Measurements from ENCODE around the gene ZNF787. TPM values are rescaled to one million over a fixed set of nuclear protein-coding genes. Genes with fewer than 3 reads are reported as not detected.
A peak's percentile ranks its signal among the peaks of the same experiment; 100 is the strongest.

Gene ZNF787
- total RNA-seq, 1 experiment from 2014 or later, result 43.8 TPM

GRCh38 chr19:56144376-56144775 lies 23.3 kb upstream of the ZNF787 start:
- DNase-seq (ENCODE audit: low read depth), result peak; percentile 19

GRCh38 chr19:56142897-56143434 lies 21.9 kb upstream of the ZNF787 start:
- DNase-seq (ENCODE audit: low read depth), result no peak

GRCh38 chr19:56142087-56142787 lies 21.1 kb upstream of the ZNF787 start:
- no peak for DNase-seq (ENCODE audit: low read depth)

GRCh38 chr19:56141417-56141993 lies 20.4 kb upstream of the ZNF787 start:
- no peak for DNase-seq (ENCODE audit: low read depth)

- peak; percentile 99 for DNase-seq (ENCODE audit: low read depth)
These were observed 19.7 kb upstream of the ZNF787 start, which contains the start of gene ZNF444 for GRCh38 chr19:56140583-56141416. TSS of gene ZNF444 (plus strand) at chr19:56141287. CDS start at chr19:56146912, 5,625 bp downstream.

- DNase-seq (ENCODE audit: low read depth), result no peak
These were observed 18.9 kb upstream of the ZNF787 start for GRCh38 chr19:56139847-56140582.

- no peak for DNase-seq (ENCODE audit: low read depth)
These were observed 17.0 kb upstream of the ZNF787 start for GRCh38 chr19:56138069-56138468.

- no peak for DNase-seq (ENCODE audit: low read depth)
These were observed 16.3 kb upstream of the ZNF787 start for GRCh38 chr19:56137405-56137804.

- DNase-seq (ENCODE audit: low read depth), result no peak
These were observed 15.3 kb upstream of the ZNF787 start for GRCh38 chr19:56136362-56136761.

GRCh38 chr19:56134654-56134921 lies 13.5 kb upstream of the ZNF787 start:
- DNase-seq (ENCODE audit: low read depth), result no peak

- DNase-seq (ENCODE audit: low read depth), result peak; percentile 35
These were observed 13.0 kb upstream of the ZNF787 start for GRCh38 chr19:56133858-56134653.

GRCh38 chr19:56132316-56132822 lies 11.3 kb upstream of the ZNF787 start:
- peak; percentile 28 for DNase-seq (ENCODE audit: low read depth)

- no peak for DNase-seq (ENCODE audit: low read depth)
These were observed 10.6 kb upstream of the ZNF787 start for GRCh38 chr19:56131651-56132050.

- no peak for DNase-seq (ENCODE audit: low read depth)
These were observed 8.9 kb upstream of the ZNF787 start for GRCh38 chr19:56130006-56130405.

GRCh38 chr19:56126983-56127780 lies 6.1 kb upstream of the ZNF787 start:
- DNase-seq (ENCODE audit: low read depth), result no peak

- no peak for DNase-seq (ENCODE audit: low read depth)
These were observed 4.9 kb upstream of the ZNF787 start for GRCh38 chr19:56125806-56126590.

- no peak for DNase-seq (ENCODE audit: low read depth)
These were observed 3.5 kb upstream of the ZNF787 start for GRCh38 chr19:56124578-56124977.

- no peak for DNase-seq (ENCODE audit: low read depth)
These were observed 2.3 kb upstream of the ZNF787 start for GRCh38 chr19:56123266-56123891.

Measured in Daoy (cell line).